GM23338 (cell line): ENCODE data around the gene CDC42EP2. TPM values are rescaled to one million over a fixed set of nuclear protein-coding genes. Genes with fewer than 3 reads are reported as not detected.
A peak's percentile ranks its signal among the peaks of the same experiment; 100 is the strongest.

ENCODE experiments used
- ATAC-seq: fragments of 200-7000 bp; cut with Tn5 transposase; 3 replicates; pipeline ENCODE4 v1.9.1; 2020
- DNase-seq: peaks from one replicate; pipeline ENCODE4 v3.0.0-alpha.2; 2015; ENCODE audit warnings: low spot score
- H2AFZ ChIP-seq: fragments of 200-600 bp; sonication (generic); 2 replicates; pipeline ENCODE4 v1.8.0; 2016; ENCODE audit warnings: antibody characterized with exemption, mild to moderate bottlenecking, moderate library complexity
- H3F3A ChIP-seq: fragments of 200-600 bp; sonication (generic); replicated peaks from 2 replicates; pipeline ENCODE4 v1.8.0; 2017; ENCODE audit warnings: antibody characterized with exemption, mixed run types, low read depth
- H3K27ac ChIP-seq: fragments of 200-600 bp; sonication (generic); 2 replicates; pipeline ENCODE4 v1.6.1; 2016; ENCODE audit warnings: low read depth
- H3K27me3 ChIP-seq: fragments of 200-600 bp; sonication (generic); 2 replicates; pipeline ENCODE4 v1.8.0; 2016; ENCODE audit warnings: mild to moderate bottlenecking, mixed run types, moderate library complexity; ENCODE audit not compliant: insufficient read depth
- H3K36me3 ChIP-seq: fragments of 200-600 bp; sonication (generic); 2 replicates; pipeline ENCODE4 v1.8.0; 2016; ENCODE audit warnings: mild to moderate bottlenecking; ENCODE audit not compliant: insufficient read depth
- H3K4me1 ChIP-seq: fragments of 200-600 bp; sonication (generic); 2 replicates; pipeline ENCODE4 v1.8.0; 2016; ENCODE audit warnings: mild to moderate bottlenecking, moderate library complexity; ENCODE audit not compliant: insufficient read depth
- H3K4me2 ChIP-seq: fragments of 200-600 bp; sonication (generic); 2 replicates; pipeline ENCODE4 v1.7.1; 2017; ENCODE audit warnings: mixed run types
- H3K4me3 ChIP-seq: fragments of 200-600 bp; sonication (generic); 2 replicates; pipeline ENCODE4 v1.6.1; 2016; ENCODE audit warnings: mixed run types
- H3K79me2 ChIP-seq: fragments of 200-600 bp; sonication (generic); replicated peaks from 2 replicates; pipeline ENCODE4 v1.8.0; 2017; ENCODE audit warnings: mild to moderate bottlenecking; ENCODE audit not compliant: insufficient read depth
- H3K9me2 ChIP-seq: fragments of 200-600 bp; sonication (generic); 2 replicates; pipeline ENCODE4 v1.8.0; 2017; ENCODE audit not compliant: insufficient read depth
- H4K20me1 ChIP-seq: fragments of 200-600 bp; sonication (generic); replicated peaks from 2 replicates; pipeline ENCODE4 v1.8.0; 2017; ENCODE audit warnings: mild to moderate bottlenecking; ENCODE audit not compliant: insufficient read depth
- H3K27ac Mint-ChIP-seq: 2 replicates; pipeline ENCODE4 v1.8.0; 2020; ENCODE audit warnings: inconsistent platforms, mild to moderate bottlenecking, moderate library complexity, mixed read lengths
- H3K27me3 Mint-ChIP-seq: 3 replicates; pipeline ENCODE4 v1.8.0; 2022; ENCODE audit warnings: low read depth, mild to moderate bottlenecking, moderate library complexity, mixed read lengths, inconsistent platforms; ENCODE audit not compliant: insufficient read depth, poor library complexity
- H3K36me3 Mint-ChIP-seq: 3 replicates; pipeline ENCODE4 v1.8.0; 2021; ENCODE audit warnings: low read depth, mild to moderate bottlenecking, inconsistent platforms, moderate library complexity, mixed read lengths
- H3K4me1 Mint-ChIP-seq: 3 replicates; pipeline ENCODE4 v1.8.0; 2020; ENCODE audit warnings: mild to moderate bottlenecking, inconsistent platforms, mixed read lengths
- H3K4me3 Mint-ChIP-seq: 3 replicates; pipeline ENCODE4 v1.8.0; 2021; ENCODE audit warnings: moderate library complexity, mild to moderate bottlenecking, inconsistent platforms, mixed read lengths
- H3K9me3 Mint-ChIP-seq: 3 replicates; pipeline ENCODE4 v1.8.0; 2020; ENCODE audit warnings: moderate library complexity, mild to moderate bottlenecking, inconsistent platforms, mixed read lengths
- CREB1 ChIP-seq: fragments of 250-450 bp; sonication (Bioruptor Pico); IDR thresholded peaks from 2 replicates; pipeline ENCODE4 v1.5.0; 2020; ENCODE audit warnings: low read depth, mild to moderate bottlenecking, moderate library complexity
- CTCF ChIP-seq, 2 experiments: fragments of 200-600 bp in 1 of 2; sonication (generic) in 1 of 2; conservative IDR thresholded peaks; 2 replicates each; pipeline versions ENCODE4 v1.5.1 to v1.6.1; 2016 to 2017; ENCODE audit warnings: antibody characterized with exemption in 2 of 2, low read depth in 2 of 2, mild to moderate bottlenecking in 2 of 2, moderate library complexity in 1 of 2
- EZH2phosphoT487 ChIP-seq: fragments of 200-600 bp; sonication (generic); IDR thresholded peaks from one replicate; pipeline ENCODE4 v1.8.1; 2018; ENCODE audit warnings: antibody characterized with exemption; ENCODE audit not compliant: unreplicated experiment
- JUNB ChIP-seq: IDR thresholded peaks from one replicate; pipeline ENCODE4 v1.6.1; 2016; ENCODE audit warnings: antibody characterized with exemption; ENCODE audit not compliant: unreplicated experiment
- NANOG ChIP-seq: IDR thresholded peaks from 2 replicates; pipeline ENCODE4 v1.6.1; 2016; ENCODE audit warnings: antibody characterized with exemption, borderline replicate concordance
- STAT1 ChIP-seq: IDR thresholded peaks from one replicate; pipeline ENCODE4 v1.6.1; 2016; ENCODE audit warnings: antibody characterized with exemption; ENCODE audit not compliant: unreplicated experiment
- ZNF462 ChIP-seq: fragments of 250-450 bp; sonication (Bioruptor Pico); IDR thresholded peaks from 2 replicates; pipeline ENCODE4 v1.5.0; 2020; ENCODE audit warnings: mild to moderate bottlenecking, moderate library complexity
- polyA plus RNA-seq: library from polyadenylated mRNA; unstranded; fragments of >200 nt; fragmentation: Nextera tagmentation; extraction: Ambion mirVana; gene quantifications from 2 replicates; pipeline ENCODE4 v1.2.1, GENCODE V29; 2016
- total RNA-seq: library from RNA; depleted of rRNA; stranded (reverse); fragments of >200 nt; shearing (Covaris generic); gene quantifications from 2 replicates; pipeline ENCODE4 v1.2.3, GENCODE V29; 2014
- TF ChIP-seq, protein P1 (sequence below): IDR thresholded peaks from 2 replicates; pipeline ENCODE4 v1.6.1; 2016; ENCODE audit warnings: antibody characterized with exemption
- TF ChIP-seq, protein P2 (sequence below): IDR thresholded peaks from one replicate; pipeline ENCODE4 v1.6.1; 2018; ENCODE audit warnings: antibody characterized with exemption; ENCODE audit not compliant: unreplicated experiment

Gene CDC42EP2
- total and polyA plus RNA-seq, 2 experiments from 2014 or later, result 18.2 to 19.0 TPM

GRCh38 chr11:65338676-65339075 lies 24.0 kb downstream of the CDC42EP2 start:
- H2AFZ ChIP-seq, result no peak overlapping the region
- no peak overlapping the region for H3K27ac Mint-ChIP-seq
- H4K20me1 ChIP-seq, result peaks cover 24% of the 10 kb centered on the region
- 0 out of 2 replicates have a peak, but pooled peaks cover 3% of the 10 kb centered on the region for H3F3A ChIP-seq
- H3K9me2 ChIP-seq, result no peaks in the 10 kb centered on the region
- H3K4me3 ChIP-seq, result no peak overlapping the region
- peaks cover 11% of the 10 kb centered on the region for H3K4me1 ChIP-seq
- H3K4me1 Mint-ChIP-seq, result peaks cover 14% of the 10 kb centered on the region
- H3K4me2 ChIP-seq, result no peak overlapping the region
- H3K27ac ChIP-seq, result 0 out of 2 replicates have a peak overlapping the region, but pooled peaks have one; percentile 37
- peaks cover 44% of the 10 kb centered on the region for H3K36me3 Mint-ChIP-seq
- peaks cover 5% of the 10 kb centered on the region for H3K27me3 Mint-ChIP-seq
- H3K36me3 ChIP-seq, result peaks cover 27% of the 10 kb centered on the region
- H3K79me2 ChIP-seq, result peaks cover 60% of the 10 kb centered on the region
- TF ChIP-seq CTCF (conservative IDR thresholded peaks at IDR 0.05; ENCODE audit: low read depth in 2 of 2), result no peak
- TF ChIP-seq, protein P1, sequence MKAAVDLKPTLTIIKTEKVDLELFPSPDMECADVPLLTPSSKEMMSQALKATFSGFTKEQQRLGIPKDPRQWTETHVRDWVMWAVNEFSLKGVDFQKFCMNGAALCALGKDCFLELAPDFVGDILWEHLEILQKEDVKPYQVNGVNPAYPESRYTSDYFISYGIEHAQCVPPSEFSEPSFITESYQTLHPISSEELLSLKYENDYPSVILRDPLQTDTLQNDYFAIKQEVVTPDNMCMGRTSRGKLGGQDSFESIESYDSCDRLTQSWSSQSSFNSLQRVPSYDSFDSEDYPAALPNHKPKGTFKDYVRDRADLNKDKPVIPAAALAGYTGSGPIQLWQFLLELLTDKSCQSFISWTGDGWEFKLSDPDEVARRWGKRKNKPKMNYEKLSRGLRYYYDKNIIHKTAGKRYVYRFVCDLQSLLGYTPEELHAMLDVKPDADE, result no peak
- no peak for TF ChIP-seq EZH2phosphoT487
- no peak for TF ChIP-seq CREB1 (CRISPR knock-in tag)
- no peak for TF ChIP-seq ZNF462 (CRISPR knock-in tag)
- TF ChIP-seq JUNB, result no peak
- TF ChIP-seq, protein P2, sequence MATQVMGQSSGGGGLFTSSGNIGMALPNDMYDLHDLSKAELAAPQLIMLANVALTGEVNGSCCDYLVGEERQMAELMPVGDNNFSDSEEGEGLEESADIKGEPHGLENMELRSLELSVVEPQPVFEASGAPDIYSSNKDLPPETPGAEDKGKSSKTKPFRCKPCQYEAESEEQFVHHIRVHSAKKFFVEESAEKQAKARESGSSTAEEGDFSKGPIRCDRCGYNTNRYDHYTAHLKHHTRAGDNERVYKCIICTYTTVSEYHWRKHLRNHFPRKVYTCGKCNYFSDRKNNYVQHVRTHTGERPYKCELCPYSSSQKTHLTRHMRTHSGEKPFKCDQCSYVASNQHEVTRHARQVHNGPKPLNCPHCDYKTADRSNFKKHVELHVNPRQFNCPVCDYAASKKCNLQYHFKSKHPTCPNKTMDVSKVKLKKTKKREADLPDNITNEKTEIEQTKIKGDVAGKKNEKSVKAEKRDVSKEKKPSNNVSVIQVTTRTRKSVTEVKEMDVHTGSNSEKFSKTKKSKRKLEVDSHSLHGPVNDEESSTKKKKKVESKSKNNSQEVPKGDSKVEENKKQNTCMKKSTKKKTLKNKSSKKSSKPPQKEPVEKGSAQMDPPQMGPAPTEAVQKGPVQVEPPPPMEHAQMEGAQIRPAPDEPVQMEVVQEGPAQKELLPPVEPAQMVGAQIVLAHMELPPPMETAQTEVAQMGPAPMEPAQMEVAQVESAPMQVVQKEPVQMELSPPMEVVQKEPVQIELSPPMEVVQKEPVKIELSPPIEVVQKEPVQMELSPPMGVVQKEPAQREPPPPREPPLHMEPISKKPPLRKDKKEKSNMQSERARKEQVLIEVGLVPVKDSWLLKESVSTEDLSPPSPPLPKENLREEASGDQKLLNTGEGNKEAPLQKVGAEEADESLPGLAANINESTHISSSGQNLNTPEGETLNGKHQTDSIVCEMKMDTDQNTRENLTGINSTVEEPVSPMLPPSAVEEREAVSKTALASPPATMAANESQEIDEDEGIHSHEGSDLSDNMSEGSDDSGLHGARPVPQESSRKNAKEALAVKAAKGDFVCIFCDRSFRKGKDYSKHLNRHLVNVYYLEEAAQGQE, result no peak
- no peak for TF ChIP-seq STAT1
- TF ChIP-seq NANOG, result no peak
- H3K27me3 ChIP-seq, result no peaks in the 10 kb centered on the region
- no peaks in the 10 kb centered on the region; the same call in 1 of the 3 replicates for H3K9me3 Mint-ChIP-seq
- DNase-seq, result no peak
- no peak overlapping the region for H3K4me3 Mint-ChIP-seq
- no peak for ATAC-seq
